ENCODE results near the gene NT5E.

- TF ChIP-seq CTCF (IDR thresholded peaks at IDR 0.05) (no peak), POLR2A (IDR thresholded peaks at IDR 0.05) (no peak)
These were observed 13.5 kb upstream of the NT5E start for GRCh38 chr6:85436411-85436810.

Data from esophagus squamous epithelium (tissue), 4 donors.